ENCODE measurements around the gene HK1.
"Not testable (repeated sequence)": the region's sequence is repeated elsewhere in the genome, so short reads cannot be mapped to it uniquely, and the experiment has no call there.

Gene HK1

DNA sequence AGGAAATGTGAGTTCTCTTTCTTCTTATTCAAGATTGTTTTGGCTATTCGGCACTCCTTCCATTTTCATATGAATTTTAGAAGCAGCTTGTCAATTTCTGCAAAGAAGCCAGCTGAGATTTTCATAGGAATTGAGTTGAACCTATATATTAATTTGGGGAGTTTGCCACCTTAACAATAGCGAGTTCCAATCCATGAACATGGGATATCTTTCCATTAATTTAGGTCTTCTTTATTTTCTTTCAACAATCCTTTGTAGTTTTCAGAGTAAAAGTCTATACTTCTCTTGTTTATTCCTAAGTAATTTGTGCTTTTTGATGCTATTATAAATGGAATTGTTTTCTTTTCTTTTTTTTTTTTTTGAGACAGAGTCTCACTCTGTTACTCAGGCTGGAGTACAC lies 26.9 kb upstream of the HK1 start:
- in situ Hi-C loops (cut with MboI; ENCODE audit: low sequenced_read_pairs) = not testable (repeated sequence)

DNA sequence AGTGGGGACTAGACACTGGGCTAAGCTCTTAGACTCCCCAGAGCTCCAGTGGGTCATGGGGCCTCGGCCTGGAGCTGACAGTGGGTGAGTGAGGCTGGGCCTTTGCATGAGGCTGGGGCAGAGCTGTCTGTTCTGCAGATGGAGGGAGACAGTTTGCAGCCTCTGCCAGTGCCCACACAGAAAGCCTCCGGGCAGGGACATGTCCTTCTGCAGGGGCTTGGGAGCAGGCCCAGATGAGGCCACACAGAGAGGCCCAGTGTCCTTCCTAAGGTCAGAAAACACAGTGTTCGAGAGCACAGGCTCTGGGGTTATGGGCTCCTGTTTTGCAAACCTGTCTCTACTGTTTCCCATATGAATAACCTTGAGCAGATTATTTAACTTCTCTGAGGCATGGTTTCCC lies 25.1 kb upstream of the HK1 start:
- in situ Hi-C loops (cut with MboI; ENCODE audit: low sequenced_read_pairs) = no loop called here

GRCh38 chr10:69254877-69255276 lies 23.4 kb upstream of the HK1 start:
- in situ Hi-C loops (cut with MboI; ENCODE audit: low sequenced_read_pairs) = no loop called here

GRCh38 chr10:69259547-69260243 lies 18.6 kb upstream of the HK1 start:
- in situ Hi-C loops (cut with MboI; ENCODE audit: low sequenced_read_pairs) = no loop called here

GRCh38 chr10:69261184-69261583 lies 17.1 kb upstream of the HK1 start:
- in situ Hi-C loops (cut with MboI; ENCODE audit: low sequenced_read_pairs) = no loop called here

- in situ Hi-C loops (cut with MboI; ENCODE audit: low sequenced_read_pairs) = no loop called here
These were observed 16.0 kb upstream of the HK1 start for GRCh38 chr10:69262292-69262751.

- in situ Hi-C loops (cut with MboI; ENCODE audit: low sequenced_read_pairs) = no loop called here
These were observed 12.8 kb upstream of the HK1 start for GRCh38 chr10:69265521-69265920.

- in situ Hi-C loops (cut with MboI; ENCODE audit: low sequenced_read_pairs) = no loop called here
These were observed 9.4 kb upstream of the HK1 start for GRCh38 chr10:69268761-69269416.

GRCh38 chr10:69269761-69270160 lies 8.5 kb upstream of the HK1 start:
- in situ Hi-C loops (cut with MboI; ENCODE audit: low sequenced_read_pairs) = no loop called here

- in situ Hi-C loops (cut with MboI; ENCODE audit: low sequenced_read_pairs) = no loop called here
These were observed 7.3 kb upstream of the HK1 start for GRCh38 chr10:69270990-69271389.

- in situ Hi-C loops (cut with MboI; ENCODE audit: low sequenced_read_pairs) = no loop called here
These were observed 5.7 kb upstream of the HK1 start for GRCh38 chr10:69272624-69273023.

- in situ Hi-C loops (cut with MboI; ENCODE audit: low sequenced_read_pairs) = no loop called here
These were observed 2.9 kb upstream of the HK1 start for GRCh38 chr10:69275444-69275843.

DNA sequence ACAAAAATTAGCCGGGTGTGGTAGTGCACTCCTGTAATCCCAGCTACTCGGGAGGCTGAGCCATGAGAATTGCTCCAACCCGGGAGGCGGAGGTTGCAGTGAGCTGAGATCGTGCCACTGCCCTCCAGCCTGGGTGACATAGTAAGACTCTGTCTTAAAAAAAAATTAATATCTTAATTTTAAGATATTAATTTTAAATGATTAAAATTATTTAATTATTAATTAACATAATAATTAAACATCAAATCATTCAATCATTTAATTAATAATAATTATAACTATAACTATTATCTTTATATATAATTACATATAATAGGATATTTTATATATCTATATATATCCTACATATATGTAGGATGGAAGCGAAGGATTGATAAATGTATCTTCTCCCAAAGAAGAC lies 1.8 kb upstream of the HK1 start:
- in situ Hi-C loops (cut with MboI; ENCODE audit: low sequenced_read_pairs) = no loop called here

DNA sequence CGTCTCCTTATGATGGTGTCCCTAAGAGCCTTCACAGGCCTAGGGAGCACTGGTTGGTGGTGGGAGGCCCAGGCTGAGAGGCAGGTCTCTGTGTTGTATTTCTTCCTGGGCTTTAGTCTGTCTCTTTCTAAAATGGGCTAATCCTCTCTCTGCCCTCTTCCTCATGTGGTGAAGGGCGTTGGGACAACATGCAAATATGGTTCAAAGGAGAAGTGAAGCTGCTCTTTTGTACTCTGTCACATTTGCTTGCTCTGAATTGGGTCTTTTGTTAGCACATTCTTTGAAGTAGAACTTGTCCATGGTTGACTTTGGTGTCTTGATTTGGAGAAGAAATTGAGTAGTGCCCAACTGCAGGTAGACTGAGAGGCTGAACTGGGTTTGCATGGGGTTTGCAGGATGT lies 814 bp downstream of the HK1 start:
- in situ Hi-C loops (cut with MboI; ENCODE audit: low sequenced_read_pairs) = no loop called here

DNA sequence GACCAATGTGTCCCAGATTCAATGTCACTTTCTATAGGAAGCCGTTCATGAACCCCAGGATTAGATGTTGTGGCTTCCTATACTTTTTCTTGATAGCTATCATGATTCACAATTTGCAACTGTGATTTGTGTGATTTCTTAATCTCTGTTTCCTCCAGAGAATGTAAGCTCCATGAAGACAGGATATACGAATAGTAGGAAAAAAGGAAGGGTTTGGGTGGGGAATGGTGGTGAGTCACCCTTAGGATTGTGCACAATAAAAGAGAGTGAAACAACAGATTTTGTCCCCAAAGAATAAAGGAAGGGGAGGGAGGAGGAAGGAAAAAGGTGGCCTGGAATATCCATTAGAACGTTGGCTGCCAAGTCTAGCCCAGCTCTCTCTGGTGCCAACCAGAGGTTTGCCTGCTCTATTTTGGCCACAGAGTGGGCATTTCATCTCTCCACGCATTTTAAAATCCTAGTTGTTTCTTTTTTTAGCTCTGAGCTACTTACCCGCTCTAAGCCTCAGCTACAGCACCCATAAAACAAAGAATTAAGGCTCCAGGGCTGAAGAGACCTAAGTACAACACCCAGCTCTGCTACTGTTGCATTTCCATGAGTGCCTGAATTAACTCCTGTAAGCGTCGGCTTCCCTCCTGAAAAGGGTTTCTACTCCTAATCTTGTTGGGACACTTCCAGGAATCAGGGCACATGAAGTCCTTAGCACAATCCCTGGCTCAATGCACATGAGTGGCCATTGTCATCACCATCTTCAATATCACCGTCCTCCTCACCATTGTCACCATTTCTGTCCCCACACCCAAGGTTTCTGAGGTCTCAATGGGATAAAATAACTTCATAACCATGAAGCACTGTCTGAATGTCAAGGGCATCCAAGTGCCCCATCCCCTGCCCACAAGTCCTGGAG lies 3.5 kb downstream of the HK1 start:
- in situ Hi-C loops (cut with MboI; ENCODE audit: low sequenced_read_pairs) = no loop called here

DNA sequence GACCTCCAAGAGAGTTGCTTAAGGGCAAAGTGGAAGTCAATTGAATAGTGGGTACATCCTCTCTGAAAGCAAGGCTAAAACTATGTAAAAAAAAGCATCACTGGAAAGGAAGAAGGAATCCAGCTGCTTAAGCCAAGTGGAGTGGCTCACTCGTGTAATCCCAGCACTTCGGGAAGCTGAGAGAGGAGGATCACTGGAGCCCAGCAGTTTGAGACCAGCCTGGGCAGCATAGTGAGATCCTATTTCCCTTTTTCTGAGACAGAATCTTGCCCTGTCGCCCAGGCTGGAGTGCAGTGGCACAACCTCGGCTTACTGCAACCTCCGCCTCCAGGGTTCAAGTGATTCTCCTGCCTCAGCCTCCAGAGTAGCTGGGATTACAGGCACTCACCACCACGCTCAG lies 6.1 kb downstream of the HK1 start:
- in situ Hi-C loops (cut with MboI; ENCODE audit: low sequenced_read_pairs) = not testable (repeated sequence)

DNA sequence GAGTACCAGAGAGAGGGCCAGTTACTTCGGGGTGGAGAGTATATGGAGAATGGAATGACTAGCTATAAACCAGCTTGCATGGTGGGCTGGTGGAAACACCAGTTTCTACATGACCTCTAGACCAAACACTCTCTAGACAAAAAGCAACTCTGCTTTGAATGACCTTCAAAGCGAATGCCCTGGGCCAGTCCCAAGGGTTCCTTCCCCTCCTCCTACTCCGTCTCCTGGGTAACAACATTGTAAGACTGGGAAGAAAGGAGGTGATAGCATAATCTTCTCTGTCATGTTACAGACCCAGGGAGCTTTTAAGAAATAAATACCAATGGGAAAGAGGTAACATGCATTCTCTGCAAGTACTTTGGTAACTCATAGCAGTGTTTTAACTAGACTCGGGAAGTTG lies 7.4 kb downstream of the HK1 start:
- in situ Hi-C loops (cut with MboI; ENCODE audit: low sequenced_read_pairs) = no loop called here

DNA sequence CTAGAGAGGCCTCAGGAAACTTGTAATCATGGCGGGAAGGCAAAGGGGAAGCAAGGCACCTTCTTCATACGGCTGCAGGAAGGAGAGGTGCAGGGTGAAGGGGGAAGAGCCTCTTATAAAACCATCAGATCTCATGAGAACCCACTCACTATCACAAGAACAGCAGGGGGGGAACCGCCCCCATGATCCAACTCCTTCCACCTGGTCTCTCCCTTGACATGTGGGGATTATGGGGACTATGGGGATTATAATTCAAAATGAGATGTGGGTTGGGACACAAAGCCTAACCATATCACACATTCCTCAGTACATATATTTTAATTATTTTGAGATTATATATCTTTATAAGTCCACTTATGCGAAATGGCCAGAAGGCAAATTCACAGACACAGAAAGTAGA lies 8.9 kb downstream of the HK1 start:
- in situ Hi-C loops (cut with MboI; ENCODE audit: low sequenced_read_pairs) = no loop called here

- in situ Hi-C loops (cut with MboI; ENCODE audit: low sequenced_read_pairs) = no loop called here
These were observed 12.7 kb downstream of the HK1 start for GRCh38 chr10:69290993-69291392.

DNA sequence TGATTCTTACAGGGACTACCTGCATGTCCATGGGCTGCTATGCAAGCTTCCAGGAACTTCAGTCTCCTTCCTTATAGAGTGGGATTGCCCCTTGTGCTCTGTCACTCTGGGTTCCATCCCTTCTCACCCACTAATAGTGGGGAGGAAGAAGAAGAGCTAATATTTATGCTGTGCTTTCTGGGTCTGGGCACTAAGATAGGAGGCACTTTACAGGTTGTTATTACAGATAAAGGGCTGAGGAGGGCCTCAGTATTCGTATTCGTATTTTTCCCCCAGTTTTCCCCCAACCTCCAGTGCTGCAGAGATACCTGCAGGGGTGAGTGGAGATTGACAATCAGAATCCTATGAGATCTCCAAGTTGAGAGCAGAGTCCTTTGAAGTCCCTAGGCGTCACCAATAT lies 14.2 kb downstream of the HK1 start:
- in situ Hi-C loops (cut with MboI; ENCODE audit: low sequenced_read_pairs) = no loop called here

DNA sequence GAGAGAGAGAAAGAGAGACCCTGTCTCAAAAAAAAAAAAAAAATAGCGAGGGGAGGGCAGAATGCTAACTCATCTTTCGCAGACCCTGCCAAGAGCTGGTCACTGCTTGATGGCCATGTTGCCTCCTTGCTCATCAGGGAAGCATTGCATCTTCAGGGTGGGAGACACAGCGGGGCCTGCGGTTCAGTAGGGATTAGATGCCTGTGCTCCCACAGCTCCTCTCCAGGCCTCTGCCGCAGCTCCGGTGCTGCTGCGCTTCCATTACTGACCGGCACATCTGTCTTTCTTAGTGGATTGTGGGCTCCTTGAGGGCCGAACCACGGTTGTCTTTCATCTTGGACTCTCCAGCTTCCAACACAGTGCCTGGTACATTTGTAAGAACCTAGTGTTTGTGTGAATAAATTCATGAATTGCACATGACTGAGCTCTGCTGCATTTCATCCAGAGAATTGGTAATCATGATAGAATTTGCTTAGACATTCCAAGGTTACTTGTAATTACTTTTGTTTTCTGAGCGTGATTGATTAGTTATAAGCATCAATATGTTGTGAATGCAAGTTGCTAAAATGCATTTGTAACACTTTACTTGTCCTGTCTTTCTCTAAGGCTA lies 16.8 kb downstream of the HK1 start:
- in situ Hi-C loops (cut with MboI; ENCODE audit: low sequenced_read_pairs) = no loop called here

All from HL-60/S4 treated with phorbol 12-myristate 13-acetate at 8.2 ng/mL for 4 days and 3 days (cell line).